K562 (cell line): ENCODE measurements around the gene ELOF1. TPM values are rescaled to one million over a fixed set of nuclear protein-coding genes. Genes with fewer than 3 reads are reported as not detected.

Experiments
- BRD4 ChIP-seq: fragments of 200-600 bp; sonication (generic); IDR thresholded peaks from 2 replicates; pipeline ENCODE4 v1.6.1; 2017; ENCODE audit warnings: inconsistent platforms
- HDAC1 ChIP-seq, 2 experiments: fragments of 450-650 bp; IDR thresholded peaks; 2 replicates each; pipeline ENCODE4 v1.6.1; 2016 to 2017; ENCODE audit warnings: inconsistent platforms in 1 of 2, mild to moderate bottlenecking in 1 of 2, moderate library complexity in 1 of 2
- IFI16 ChIP-seq: fragments of 250-450 bp; sonication (Bioruptor Pico); IDR thresholded peaks from 2 replicates; pipeline ENCODE4 v2.1.2; 2022; ENCODE audit warnings: mild to moderate bottlenecking, inconsistent platforms
- KAT7 ChIP-seq: sonication (generic); formaldehyde crosslinking; IDR thresholded peaks from 2 replicates; pipeline ENCODE4 v1.8.0; 2022; ENCODE audit warnings: missing genetic modification reagents, mild to moderate bottlenecking, borderline replicate concordance
- MITF ChIP-seq: IDR thresholded peaks from 2 replicates; pipeline ENCODE4 v1.6.1; 2014; ENCODE audit warnings: antibody characterized with exemption
- MTF1 ChIP-seq: fragments of 250-450 bp; sonication (Bioruptor Pico); IDR thresholded peaks from 2 replicates; pipeline ENCODE4 v1.9.0; 2021; ENCODE audit warnings: moderate library complexity, mild to moderate bottlenecking, inconsistent platforms, borderline replicate concordance
- NCOA4 ChIP-seq: fragments of 450-650 bp; IDR thresholded peaks from 2 replicates; pipeline ENCODE4 v1.6.1; 2018; ENCODE audit warnings: mild to moderate bottlenecking; ENCODE audit not compliant: partially characterized antibody
- NFIC ChIP-seq: fragments of 450-650 bp; IDR thresholded peaks from 2 replicates; pipeline ENCODE4 v1.6.1; 2017; ENCODE audit warnings: mild to moderate bottlenecking, inconsistent platforms
- OTX1 ChIP-seq: fragments of 450-650 bp; formaldehyde crosslinking; IDR thresholded peaks from 2 replicates; pipeline ENCODE4 v1.4.0; 2022; ENCODE audit warnings: mild to moderate bottlenecking
- RBM14 ChIP-seq: fragments of 200-400 bp; formaldehyde crosslinking; IDR thresholded peaks from 2 replicates; pipeline ENCODE4 v1.6.1; 2018; ENCODE audit warnings: low read depth, mild to moderate bottlenecking, low read length, moderate library complexity, borderline replicate concordance; ENCODE audit not compliant: insufficient read depth
- RUNX1 ChIP-seq: sonication (generic); IDR thresholded peaks from 2 replicates; pipeline ENCODE4 v1.6.1; 2016; ENCODE audit warnings: antibody characterized with exemption, low read depth
- SPI1 ChIP-seq: IDR thresholded peaks from 2 replicates; pipeline ENCODE4 v1.6.1; 2011; ENCODE audit warnings: low read depth, low read length, control low read depth, borderline replicate concordance
- TAF9B ChIP-seq: fragments of 450-650 bp; IDR thresholded peaks from 2 replicates; pipeline ENCODE4 v1.6.1; 2018; ENCODE audit warnings: mild to moderate bottlenecking; ENCODE audit not compliant: partially characterized antibody
- TCFL5 ChIP-seq: fragments of 250-450 bp; sonication (Bioruptor Pico); conservative IDR thresholded peaks from 2 replicates; pipeline ENCODE4 v1.6.1; 2021; ENCODE audit warnings: mild to moderate bottlenecking, moderate library complexity, matching md5 sums
- THRA ChIP-seq: fragments of 450-650 bp; IDR thresholded peaks from 2 replicates; pipeline ENCODE4 v1.6.1; 2017; ENCODE audit warnings: mild to moderate bottlenecking, moderate library complexity
- U2AF2 ChIP-seq: fragments of 200-400 bp; formaldehyde crosslinking; optimal IDR thresholded peaks from 2 replicates; pipeline ENCODE3; 2017; ENCODE audit warnings: low read depth, mild to moderate bottlenecking, low read length
- XRCC5 ChIP-seq: fragments of 200-400 bp; formaldehyde crosslinking; IDR thresholded peaks from 2 replicates; pipeline ENCODE4 v1.6.1; 2017; ENCODE audit warnings: low read depth, mild to moderate bottlenecking, low read length
- ZBTB33 ChIP-seq: sonication (generic); formaldehyde crosslinking; IDR thresholded peaks from 2 replicates; pipeline ENCODE4 v1.8.1; 2023; ENCODE audit warnings: mild to moderate bottlenecking, missing genetic modification reagents
- ZEB2 ChIP-seq: fragments of 450-650 bp; IDR thresholded peaks from 2 replicates; pipeline ENCODE4 v1.6.1; 2016
- ZFP1 ChIP-seq: fragments of 450-650 bp; formaldehyde crosslinking; IDR thresholded peaks from 2 replicates; pipeline ENCODE4 v1.4.0; 2020; ENCODE audit warnings: mild to moderate bottlenecking, mixed read lengths
- ZFP91 ChIP-seq: sonication (generic); formaldehyde crosslinking; IDR thresholded peaks from 2 replicates; pipeline ENCODE4 v1.8.0; 2022; ENCODE audit warnings: mild to moderate bottlenecking, missing genetic modification reagents
- ZNF134 ChIP-seq: fragments of 250-450 bp; sonication (Bioruptor Pico); conservative IDR thresholded peaks from 2 replicates; pipeline ENCODE4 v1.4.0; 2020
- ZNF668 ChIP-seq: fragments of 250-450 bp; sonication (Bioruptor Pico); IDR thresholded peaks from 2 replicates; pipeline ENCODE4 v1.8.0; 2022; ENCODE audit warnings: mild to moderate bottlenecking, inconsistent platforms
- polyA plus RNA-seq, 8 experiments: library from polyadenylated mRNA; depleted of rRNA in 4 of 8; stranded (reverse) in 5 of 8; unstranded in 3 of 8; fragments of >200 nt; fragmentation: Nextera tagmentation in 2 of 8; fragmentation: Illumina TruSeq in 1 of 8; extraction: Ambion mirVana in 2 of 8; extraction: Trizol in 1 of 8; gene quantifications; 2 replicates each; pipeline versions ENCODE4 v1.2.1 to v1.2.3, GENCODE V29; 2011 to 2014; ENCODE audit warnings: inconsistent platforms in 1 of 8, missing spikeins in 1 of 8
- total RNA-seq, 7 experiments: library from RNA; depleted of rRNA in 6 of 7; stranded (reverse); fragments of >200 nt in 6 of 7; fragmentation: Illumina TruSeq in 2 of 7; extraction: Trizol in 2 of 7; gene quantifications; 2 replicates each; pipeline versions ENCODE4 v1.2.1 to v1.2.3, GENCODE V29; 2011 to 2021; ENCODE audit warnings: low replicate concordance in 1 of 7

The ELOF1 gene
- total and polyA plus RNA-seq, 9 of the 15 experiments (the other 6 are each of a cell fraction or from before 2014, with no cell fraction given): 16.7 to 147 (median 74.2) TPM

- TF ChIP-seq MITF (no peak), IFI16 (CRISPR knock-in tag) (no peak), ZFP1 (CRISPR knock-in tag) (no peak), NFIC (0 out of 2 replicates have a peak, but pooled peaks have one; percentile 13), ZBTB33 (CRISPR knock-in tag) (no peak), TCFL5 (no peak), ZFP91 (no peak), BRD4 (0 out of 2 replicates have a peak, but pooled peaks have one; percentile 67), SPI1 (no peak), TAF9B (no peak), ZEB2 (peak; percentile 17; the same call in 1 of the 2 replicates), THRA (no peak), NCOA4 (no peak), XRCC5 (no peak), OTX1 (no peak), KAT7 (CRISPR knock-in tag) (0 out of 2 replicates have a peak, but pooled peaks have one; percentile 42), RUNX1 (no peak), ZNF668 (no peak), RBM14 (no peak), U2AF2 (no peak), HDAC1 (IDR thresholded peaks at IDR 0.05) (peak in 1 of 2 experiments; percentile 34; a peak in 2 of 4 replicates), ZNF134 (CRISPR knock-in tag) (no peak), MTF1 (CRISPR knock-in tag) (no peak)
These were observed 19.3 kb downstream of the ELOF1 start (continued) for GRCh38 chr19:11539495-11540365.
